Measurements from ENCODE around the gene HBS1L.
"Not testable (repeated sequence)": the region's sequence is repeated elsewhere in the genome, so short reads cannot be mapped to it uniquely, and the experiment has no call there.

The HBS1L gene

GRCh38 chr6:135064586-135064985 is 10.0 kb upstream of the HBS1L start:
- TF ChIP-seq CTCF (IDR thresholded peaks at IDR 0.05; ENCODE audit: extremely low read depth, missing control alignments): no peak
- DNase-seq (ENCODE audit: low spot score): no peak

GRCh38 chr6:135063926-135064325 is 9.3 kb upstream of the HBS1L start:
- no peak for DNase-seq (ENCODE audit: low spot score)
- no peak for TF ChIP-seq CTCF (IDR thresholded peaks at IDR 0.05; ENCODE audit: extremely low read depth, missing control alignments)

- DNase-seq (ENCODE audit: low spot score): no peak
- TF ChIP-seq CTCF (IDR thresholded peaks at IDR 0.05; ENCODE audit: extremely low read depth, missing control alignments): no peak
These were observed 8.1 kb upstream of the HBS1L start for GRCh38 chr6:135062735-135063134.

GRCh38 chr6:135060076-135060475 is 5.5 kb upstream of the HBS1L start:
- DNase-seq (ENCODE audit: low spot score): no peak
- TF ChIP-seq CTCF (IDR thresholded peaks at IDR 0.05; ENCODE audit: extremely low read depth, missing control alignments): no peak

- not testable (repeated sequence) for DNase-seq (ENCODE audit: low spot score)
These were observed 3.7 kb upstream of the HBS1L start for GRCh38 chr6:135058299-135058698.

GRCh38 chr6:135056632-135057031 is 2.0 kb upstream of the HBS1L start:
- no peak for DNase-seq (ENCODE audit: low spot score)
- no peak for TF ChIP-seq CTCF (IDR thresholded peaks at IDR 0.05; ENCODE audit: extremely low read depth, missing control alignments)

GRCh38 chr6:135054226-135054568 is 425 bp downstream of the HBS1L start:
- TF ChIP-seq CTCF (IDR thresholded peaks at IDR 0.05; ENCODE audit: extremely low read depth, missing control alignments): no peak

GRCh38 chr6:135053406-135053805 is 1.2 kb downstream of the HBS1L start:
- DNase-seq (ENCODE audit: low spot score): no peak
- no peak for TF ChIP-seq CTCF (IDR thresholded peaks at IDR 0.05; ENCODE audit: extremely low read depth, missing control alignments)

More at GRCh38 chr6:135054226-135054568, 425 bp downstream of the HBS1L start:
- DNase-seq (ENCODE audit: low spot score): no peak
